IPS DF 6.9 (cell line): ENCODE measurements around the gene KCNQ4.

Experiments used
- DNase-seq: peaks from one replicate; pipeline ENCODE4 v3.0.0-alpha.2; 2013; ENCODE audit warnings: low read depth, low spot score
- H3K27ac ChIP-seq: one replicate; pipeline ENCODE4 v1.5.1; 2013; ENCODE audit warnings: low read length, control low read depth
- H3K27me3 ChIP-seq: 2 replicates; pipeline ENCODE4 v1.6.1; 2013; ENCODE audit warnings: mild to moderate bottlenecking, low read length; ENCODE audit not compliant: control insufficient read depth, insufficient read depth
- H3K36me3 ChIP-seq: 2 replicates; pipeline ENCODE4 v1.6.1; 2013; ENCODE audit warnings: low read length; ENCODE audit not compliant: control insufficient read depth, insufficient read depth
- H3K4me1 ChIP-seq: 2 replicates; pipeline ENCODE4 v1.6.1; 2013; ENCODE audit warnings: low read length; ENCODE audit not compliant: control insufficient read depth, insufficient read depth
- H3K4me3 ChIP-seq: 2 replicates; pipeline ENCODE4 v1.5.1; 2013; ENCODE audit warnings: mild to moderate bottlenecking, low read length
- H3K9me3 ChIP-seq: 2 replicates; pipeline ENCODE4 v1.6.1; 2013; ENCODE audit warnings: low read length, inconsistent platforms; ENCODE audit not compliant: control insufficient read depth, insufficient read depth
- WGBS: extraction: QIAGEN DNeasy Blood & Tissue Kit; methylation state at CpG from one replicate; pipeline ENCODE4 v1.1.7; 2013; ENCODE audit warnings: mixed read lengths, missing lambda C conversion rate; ENCODE audit not compliant: insufficient read length, insufficient coverage; 5-methylcytosine and 5-hydroxymethylcytosine counted together

The KCNQ4 gene

GRCh38 chr1:40808002-40808401 is 24.4 kb downstream of the KCNQ4 start:
- Histone ChIP-seq H3K27me3 (no peaks in the 10 kb centered on the region), H3K27ac (no peak overlapping the region), H3K36me3 (no peaks in the 10 kb centered on the region), H3K4me1 (peaks cover 5% of the 10 kb centered on the region; the same call in 1 of the 2 replicates), H3K9me3 (no peaks in the 10 kb centered on the region), H3K4me3 (no peak overlapping the region)
- WGBS = no CpG with 5 or more reads among the region's 3 CpGs
- no peak for DNase-seq

- no CpG with 5 or more reads among the region's 3 CpGs for WGBS
- DNase-seq = no peak
- Histone ChIP-seq H3K36me3 (no peaks in the 10 kb centered on the region), H3K4me1 (peaks cover 4% of the 10 kb centered on the region; the same call in 1 of the 2 replicates), H3K27ac (no peak overlapping the region), H3K4me3 (no peak overlapping the region), H3K9me3 (no peaks in the 10 kb centered on the region), H3K27me3 (no peaks in the 10 kb centered on the region)
Observed at GRCh38 chr1:40808444-40808843, 24.9 kb downstream of the KCNQ4 start.

GRCh38 chr1:40808909-40809308 is 25.3 kb downstream of the KCNQ4 start:
- Histone ChIP-seq H3K36me3 (no peaks in the 10 kb centered on the region), H3K4me3 (no peak overlapping the region), H3K27me3 (no peaks in the 10 kb centered on the region), H3K27ac (no peak overlapping the region), H3K9me3 (no peaks in the 10 kb centered on the region), H3K4me1 (peaks cover 2% of the 10 kb centered on the region; the same call in 1 of the 2 replicates)
- no peak for DNase-seq
- no CpG with 5 or more reads among the region's 6 CpGs for WGBS

GRCh38 chr1:40810927-40811326 is 27.3 kb downstream of the KCNQ4 start:
- H3K27me3 ChIP-seq = no peaks in the 10 kb centered on the region
- no peaks in the 10 kb centered on the region for H3K4me1 ChIP-seq
- no peaks in the 10 kb centered on the region for H3K36me3 ChIP-seq
- H3K4me3 ChIP-seq = no peak overlapping the region
- H3K27ac ChIP-seq = no peak overlapping the region
- H3K9me3 ChIP-seq = no peaks in the 10 kb centered on the region
- WGBS = no CpG with 5 or more reads among the region's 5 CpGs
- DNase-seq = no peak

- no CpG with 5 or more reads among the region's 9 CpGs for WGBS
- H3K4me1 ChIP-seq = peaks cover 3% of the 10 kb centered on the region; the same call in 1 of the 2 replicates
- no peaks in the 10 kb centered on the region for H3K36me3 ChIP-seq
- no peaks in the 10 kb centered on the region for H3K9me3 ChIP-seq
- no peak overlapping the region for H3K27ac ChIP-seq
- no peak for DNase-seq
- no peak overlapping the region for H3K4me3 ChIP-seq
- H3K27me3 ChIP-seq = no peaks in the 10 kb centered on the region; the same call in 1 of the 2 replicates
Observed at GRCh38 chr1:40815420-40815819, 31.8 kb downstream of the KCNQ4 start.

- Histone ChIP-seq H3K4me3 (peak overlapping the region; percentile 46; the same call in 1 of the 2 replicates), H3K27me3 (no peaks in the 10 kb centered on the region; the same call in 1 of the 2 replicates), H3K4me1 (peaks cover 3% of the 10 kb centered on the region; the same call in 1 of the 2 replicates)
Observed at GRCh38 chr1:40817791-40818263, 34.2 kb downstream of the KCNQ4 start.

GRCh38 chr1:40818264-40818961 is 34.8 kb downstream of the KCNQ4 start:
- H3K9me3 ChIP-seq = no peaks in the 10 kb centered on the region
- H3K27me3 ChIP-seq = no peaks in the 10 kb centered on the region; the same call in 1 of the 2 replicates
- no CpG with 5 or more reads among the region's 59 CpGs for WGBS
- peak; percentile 68 for DNase-seq
- peak overlapping the region; percentile 46; the same call in 1 of the 2 replicates for H3K4me3 ChIP-seq
- H3K4me1 ChIP-seq = peaks cover 3% of the 10 kb centered on the region; the same call in 1 of the 2 replicates
- no peak overlapping the region for H3K27ac ChIP-seq
- H3K36me3 ChIP-seq = no peaks in the 10 kb centered on the region

More at GRCh38 chr1:40817791-40818263, 34.2 kb downstream of the KCNQ4 start:
- Histone ChIP-seq H3K9me3 (no peaks in the 10 kb centered on the region), H3K36me3 (no peaks in the 10 kb centered on the region), H3K27ac (no peak overlapping the region)
- DNase-seq = no peak
- WGBS = no CpG with 5 or more reads among the region's 19 CpGs

- Histone ChIP-seq H3K9me3 (no peaks in the 10 kb centered on the region), H3K4me3 (peak overlapping the region; percentile 19; the same call in 1 of the 2 replicates), H3K36me3 (no peaks in the 10 kb centered on the region), H3K4me1 (peaks cover 3% of the 10 kb centered on the region; the same call in 1 of the 2 replicates), H3K27me3 (no peaks in the 10 kb centered on the region; the same call in 1 of the 2 replicates), H3K27ac (no peak overlapping the region)
- DNase-seq = no peak
- WGBS = no CpG with 5 or more reads among the region's 26 CpGs
Observed at GRCh38 chr1:40819101-40819500, 35.5 kb downstream of the KCNQ4 start.

- H3K4me3 ChIP-seq = no peak overlapping the region
- H3K36me3 ChIP-seq = no peaks in the 10 kb centered on the region
- H3K27me3 ChIP-seq = no peaks in the 10 kb centered on the region; the same call in 1 of the 2 replicates
- H3K9me3 ChIP-seq = no peaks in the 10 kb centered on the region
- no peak for DNase-seq
- H3K4me1 ChIP-seq = peaks cover 5% of the 10 kb centered on the region; the same call in 1 of the 2 replicates
- no peak overlapping the region for H3K27ac ChIP-seq
- WGBS = no CpG with 5 or more reads among the region's 3 CpGs
Observed at GRCh38 chr1:40820251-40820797, 36.7 kb downstream of the KCNQ4 start.

- Histone ChIP-seq H3K27me3 (no peaks in the 10 kb centered on the region; the same call in 1 of the 2 replicates), H3K4me1 (peaks cover 8% of the 10 kb centered on the region; the same call in 1 of the 2 replicates), H3K36me3 (no peaks in the 10 kb centered on the region), H3K4me3 (no peak overlapping the region), H3K27ac (no peak overlapping the region), H3K9me3 (no peaks in the 10 kb centered on the region)
- no CpG with 5 or more reads among the region's 6 CpGs for WGBS
- DNase-seq = no peak
Observed at GRCh38 chr1:40820911-40821693, 37.5 kb downstream of the KCNQ4 start.
